WTC11 (cell line): ENCODE data around the gene MESP1. TPM values are rescaled to one million over a fixed set of nuclear protein-coding genes. Genes with fewer than 3 reads are reported as not detected.

Experiments used
- ATAC-seq: fragments of 200-7000 bp; cut with Tn5 transposase; 2 replicates; pipeline ENCODE4 v1.10.0; 2021; ENCODE audit warnings: mild to moderate bottlenecking, moderate library complexity
- CTCF ChIA-PET: fragments of 300-600 bp; sonication (Branson Sonifier 250); formaldehyde crosslinking; loops from one replicate; lab custom pipeline; 2021; ENCODE audit warnings: antibody characterized with exemption; lab: Charles Lee
- POLR2A ChIA-PET: fragments of 350-600 bp; sonication (Branson Sonifier 250); formaldehyde crosslinking; loops from one replicate; lab custom pipeline; 2021; ENCODE audit warnings: antibody characterized with exemption; lab: Charles Lee
- DNase-seq: peaks from one replicate; pipeline ENCODE4 v3.0.0; 2021; ENCODE audit warnings: low spot score
- H3K27ac Mint-ChIP-seq: 2 replicates; pipeline ENCODE4 v1.8.0; 2021; ENCODE audit warnings: mixed read lengths
- H3K27me3 Mint-ChIP-seq: 2 replicates; pipeline ENCODE4 v1.8.0; 2021; ENCODE audit warnings: low read depth, mild to moderate bottlenecking, moderate library complexity, mixed read lengths
- H3K36me3 Mint-ChIP-seq: 2 replicates; pipeline ENCODE4 v1.8.0; 2021; ENCODE audit warnings: mixed read lengths
- H3K4me1 Mint-ChIP-seq: 2 replicates; pipeline ENCODE4 v1.8.0; 2022; ENCODE audit warnings: mixed read lengths
- H3K4me3 Mint-ChIP-seq: 2 replicates; pipeline ENCODE4 v1.8.0; 2021; ENCODE audit warnings: mild to moderate bottlenecking, moderate library complexity, mixed read lengths
- H3K9me3 Mint-ChIP-seq: 2 replicates; pipeline ENCODE4 v1.8.0; 2021; ENCODE audit warnings: mixed read lengths
- ATF3 ChIP-seq: sonication (generic); formaldehyde crosslinking; conservative IDR thresholded peaks from 2 replicates; pipeline ENCODE4 v1.8.1; 2022; ENCODE audit warnings: mild to moderate bottlenecking, missing genetic modification reagents
- CBFB ChIP-seq: sonication (generic); formaldehyde crosslinking; IDR thresholded peaks from 2 replicates; pipeline ENCODE4 v1.8.1; 2022; ENCODE audit warnings: mild to moderate bottlenecking, low read depth, missing genetic modification reagents
- CREB1 ChIP-seq: sonication (generic); formaldehyde crosslinking; IDR thresholded peaks from 2 replicates; pipeline ENCODE4 v1.8.0; 2023; ENCODE audit warnings: mild to moderate bottlenecking, missing genetic modification reagents
- CTCF ChIP-seq: fragments of 200-600 bp; IDR thresholded peaks from 2 replicates; pipeline ENCODE4 v1.8.0; 2022; ENCODE audit warnings: antibody characterized with exemption
- E2F5 ChIP-seq: sonication (generic); formaldehyde crosslinking; IDR thresholded peaks from 2 replicates; pipeline ENCODE4 v1.8.1; 2022; ENCODE audit warnings: mild to moderate bottlenecking, moderate library complexity, missing genetic modification reagents
- FOXP4 ChIP-seq: sonication (generic); formaldehyde crosslinking; IDR thresholded peaks from 2 replicates; pipeline ENCODE4 v1.8.0; 2022; ENCODE audit warnings: mild to moderate bottlenecking, missing genetic modification reagents
- MYBL2 ChIP-seq: sonication (generic); formaldehyde crosslinking; IDR thresholded peaks from 2 replicates; pipeline ENCODE4 v1.8.1; 2023; ENCODE audit warnings: mild to moderate bottlenecking, moderate library complexity, missing genetic modification reagents
- NFE2L1 ChIP-seq: sonication (generic); formaldehyde crosslinking; IDR thresholded peaks from 2 replicates; pipeline ENCODE4 v1.8.1; 2023; ENCODE audit warnings: missing genetic modification reagents
- NR1H2 ChIP-seq: sonication (generic); formaldehyde crosslinking; IDR thresholded peaks from 2 replicates; pipeline ENCODE4 v1.9.0; 2021; ENCODE audit warnings: mild to moderate bottlenecking, moderate library complexity, missing genetic modification reagents
- NR3C1 ChIP-seq: sonication (generic); formaldehyde crosslinking; conservative IDR thresholded peaks from 2 replicates; pipeline ENCODE4 v1.8.1; 2023; ENCODE audit warnings: low read depth, mild to moderate bottlenecking, missing genetic modification reagents
- PRRX2 ChIP-seq: fragments of 250-450 bp; sonication (Bioruptor Pico); IDR thresholded peaks from 2 replicates; pipeline ENCODE4 v1.8.0; 2021; ENCODE audit warnings: mild to moderate bottlenecking
- RORB ChIP-seq: fragments of 250-450 bp; sonication (Bioruptor Pico); IDR thresholded peaks from 2 replicates; pipeline ENCODE4 v1.9.0; 2021; ENCODE audit warnings: mild to moderate bottlenecking
- STAT6 ChIP-seq: sonication (generic); formaldehyde crosslinking; conservative IDR thresholded peaks from 2 replicates; pipeline ENCODE4 v1.8.1; 2023; ENCODE audit warnings: mild to moderate bottlenecking, low read depth, missing genetic modification reagents, moderate library complexity
- ZNF138 ChIP-seq: sonication (generic); formaldehyde crosslinking; conservative IDR thresholded peaks from 2 replicates; pipeline ENCODE4 v1.8.1; 2022; ENCODE audit warnings: mild to moderate bottlenecking, moderate library complexity, missing genetic modification reagents
- ZNF219 ChIP-seq: sonication (generic); formaldehyde crosslinking; IDR thresholded peaks from 2 replicates; pipeline ENCODE4 v1.8.0; 2023; ENCODE audit warnings: missing genetic modification reagents, mild to moderate bottlenecking, borderline replicate concordance
- ZNF232 ChIP-seq: sonication (generic); formaldehyde crosslinking; IDR thresholded peaks from 2 replicates; pipeline ENCODE4 v1.8.0; 2022; ENCODE audit warnings: mild to moderate bottlenecking, missing genetic modification reagents
- total RNA-seq: library from RNA; stranded (reverse); gene quantifications from 3 replicates; pipeline ENCODE4 v1.2.3, GENCODE V29; 2021
- TF ChIP-seq, protein P1 (sequence below): sonication (generic); formaldehyde crosslinking; IDR thresholded peaks from 2 replicates; pipeline ENCODE4 v1.8.1; 2023; ENCODE audit warnings: mild to moderate bottlenecking, missing genetic modification reagents, borderline replicate concordance
- TF ChIP-seq, protein P2 (sequence below): sonication (generic); formaldehyde crosslinking; IDR thresholded peaks from 2 replicates; pipeline ENCODE4 v1.8.0; 2022; ENCODE audit warnings: missing genetic modification reagents

Gene MESP1
- total RNA-seq, 1 experiment from 2014 or later = 0.50 TPM

- peaks cover 8% of the 10 kb centered on the region for H3K27me3 Mint-ChIP-seq
- peaks cover 13% of the 10 kb centered on the region for H3K4me1 Mint-ChIP-seq
- no peaks in the 10 kb centered on the region for H3K9me3 Mint-ChIP-seq
- peak; percentile 98 for ATAC-seq
- H3K36me3 Mint-ChIP-seq = no peaks in the 10 kb centered on the region
- TF ChIP-seq CREB1 (CRISPR knock-in tag) (no peak), CTCF (peak; percentile 97), NR3C1 (CRISPR knock-in tag) (no peak)
- TF ChIP-seq, protein P1, sequence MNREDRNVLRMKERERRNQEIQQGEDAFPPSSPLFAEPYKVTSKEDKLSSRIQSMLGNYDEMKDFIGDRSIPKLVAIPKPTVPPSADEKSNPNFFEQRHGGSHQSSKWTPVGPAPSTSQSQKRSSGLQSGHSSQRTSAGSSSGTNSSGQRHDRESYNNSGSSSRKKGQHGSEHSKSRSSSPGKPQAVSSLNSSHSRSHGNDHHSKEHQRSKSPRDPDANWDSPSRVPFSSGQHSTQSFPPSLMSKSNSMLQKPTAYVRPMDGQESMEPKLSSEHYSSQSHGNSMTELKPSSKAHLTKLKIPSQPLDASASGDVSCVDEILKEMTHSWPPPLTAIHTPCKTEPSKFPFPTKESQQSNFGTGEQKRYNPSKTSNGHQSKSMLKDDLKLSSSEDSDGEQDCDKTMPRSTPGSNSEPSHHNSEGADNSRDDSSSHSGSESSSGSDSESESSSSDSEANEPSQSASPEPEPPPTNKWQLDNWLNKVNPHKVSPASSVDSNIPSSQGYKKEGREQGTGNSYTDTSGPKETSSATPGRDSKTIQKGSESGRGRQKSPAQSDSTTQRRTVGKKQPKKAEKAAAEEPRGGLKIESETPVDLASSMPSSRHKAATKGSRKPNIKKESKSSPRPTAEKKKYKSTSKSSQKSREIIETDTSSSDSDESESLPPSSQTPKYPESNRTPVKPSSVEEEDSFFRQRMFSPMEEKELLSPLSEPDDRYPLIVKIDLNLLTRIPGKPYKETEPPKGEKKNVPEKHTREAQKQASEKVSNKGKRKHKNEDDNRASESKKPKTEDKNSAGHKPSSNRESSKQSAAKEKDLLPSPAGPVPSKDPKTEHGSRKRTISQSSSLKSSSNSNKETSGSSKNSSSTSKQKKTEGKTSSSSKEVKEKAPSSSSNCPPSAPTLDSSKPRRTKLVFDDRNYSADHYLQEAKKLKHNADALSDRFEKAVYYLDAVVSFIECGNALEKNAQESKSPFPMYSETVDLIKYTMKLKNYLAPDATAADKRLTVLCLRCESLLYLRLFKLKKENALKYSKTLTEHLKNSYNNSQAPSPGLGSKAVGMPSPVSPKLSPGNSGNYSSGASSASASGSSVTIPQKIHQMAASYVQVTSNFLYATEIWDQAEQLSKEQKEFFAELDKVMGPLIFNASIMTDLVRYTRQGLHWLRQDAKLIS (CRISPR knock-in tag) = no peak
- TF ChIP-seq, protein P2, sequence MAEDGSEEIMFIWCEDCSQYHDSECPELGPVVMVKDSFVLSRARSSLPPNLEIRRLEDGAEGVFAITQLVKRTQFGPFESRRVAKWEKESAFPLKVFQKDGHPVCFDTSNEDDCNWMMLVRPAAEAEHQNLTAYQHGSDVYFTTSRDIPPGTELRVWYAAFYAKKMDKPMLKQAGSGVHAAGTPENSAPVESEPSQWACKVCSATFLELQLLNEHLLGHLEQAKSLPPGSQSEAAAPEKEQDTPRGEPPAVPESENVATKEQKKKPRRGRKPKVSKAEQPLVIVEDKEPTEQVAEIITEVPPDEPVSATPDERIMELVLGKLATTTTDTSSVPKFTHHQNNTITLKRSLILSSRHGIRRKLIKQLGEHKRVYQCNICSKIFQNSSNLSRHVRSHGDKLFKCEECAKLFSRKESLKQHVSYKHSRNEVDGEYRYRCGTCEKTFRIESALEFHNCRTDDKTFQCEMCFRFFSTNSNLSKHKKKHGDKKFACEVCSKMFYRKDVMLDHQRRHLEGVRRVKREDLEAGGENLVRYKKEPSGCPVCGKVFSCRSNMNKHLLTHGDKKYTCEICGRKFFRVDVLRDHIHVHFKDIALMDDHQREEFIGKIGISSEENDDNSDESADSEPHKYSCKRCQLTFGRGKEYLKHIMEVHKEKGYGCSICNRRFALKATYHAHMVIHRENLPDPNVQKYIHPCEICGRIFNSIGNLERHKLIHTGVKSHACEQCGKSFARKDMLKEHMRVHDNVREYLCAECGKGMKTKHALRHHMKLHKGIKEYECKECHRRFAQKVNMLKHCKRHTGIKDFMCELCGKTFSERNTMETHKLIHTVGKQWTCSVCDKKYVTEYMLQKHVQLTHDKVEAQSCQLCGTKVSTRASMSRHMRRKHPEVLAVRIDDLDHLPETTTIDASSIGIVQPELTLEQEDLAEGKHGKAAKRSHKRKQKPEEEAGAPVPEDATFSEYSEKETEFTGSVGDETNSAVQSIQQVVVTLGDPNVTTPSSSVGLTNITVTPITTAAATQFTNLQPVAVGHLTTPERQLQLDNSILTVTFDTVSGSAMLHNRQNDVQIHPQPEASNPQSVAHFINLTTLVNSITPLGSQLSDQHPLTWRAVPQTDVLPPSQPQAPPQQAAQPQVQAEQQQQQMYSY (CRISPR knock-in tag) = peak; percentile 64; the same call in 1 of the 2 replicates
- ChIA-PET POLR2A (interaction anchor here (0.6 to 1.5 kb wide), 4 partner anchors 10 to 119 kb away, joined by 3 to 5 read pairs (median 4); no protein-coding TSS in a partner anchor), CTCF (interaction anchor here (0.6 to 3.9 kb wide), 69 partner anchors 8 to 560 kb away, joined by 3 to 214 read pairs (median 4); partner anchors contain the start of genes ANPEP, AP3S2, ARPIN and IDH2)
- H3K4me3 Mint-ChIP-seq = no peak overlapping the region
- DNase-seq = peak; percentile 94
- H3K27ac Mint-ChIP-seq = no peak overlapping the region
These were observed 9.4 kb upstream of the MESP1 start for GRCh38 chr15:89760303-89761008.

GRCh38 chr15:89759835-89760234 lies 8.8 kb upstream of the MESP1 start:
- ChIA-PET POLR2A (interaction anchor here (1.5 kb wide), 1 partner anchor 10 kb away, joined by 4 read pairs; no protein-coding TSS in a partner anchor), CTCF (interaction anchor here (0.9 to 3.9 kb wide), 25 partner anchors 10 to 343 kb away, joined by 3 to 214 read pairs (median 10); partner anchors contain the start of genes ANPEP, AP3S2, IDH2 and MESP1)
- H3K4me1 Mint-ChIP-seq = peaks cover 13% of the 10 kb centered on the region
- H3K36me3 Mint-ChIP-seq = no peaks in the 10 kb centered on the region
- H3K9me3 Mint-ChIP-seq = no peaks in the 10 kb centered on the region
- peaks cover 11% of the 10 kb centered on the region for H3K27me3 Mint-ChIP-seq
- DNase-seq = no peak
- H3K4me3 Mint-ChIP-seq = no peak overlapping the region
- H3K27ac Mint-ChIP-seq = no peak overlapping the region
- ATAC-seq = no peak
- no peak for TF ChIP-seq NR3C1 (CRISPR knock-in tag)
- no peak for TF ChIP-seq MYBL2
- no peak for TF ChIP-seq PRRX2 (CRISPR knock-in tag)
- no peak for TF ChIP-seq ATF3 (CRISPR knock-in tag)
- TF ChIP-seq FOXP4 (CRISPR knock-in tag) = no peak
- no peak for TF ChIP-seq ZNF219 (CRISPR knock-in tag)
- TF ChIP-seq STAT6 (CRISPR knock-in tag) = no peak
- no peak for TF ChIP-seq ZNF138 (CRISPR knock-in tag)
- no peak for TF ChIP-seq RORB
- no peak for TF ChIP-seq E2F5
- TF ChIP-seq CBFB (CRISPR knock-in tag) = no peak
- TF ChIP-seq NFE2L1 = no peak
- no peak for TF ChIP-seq ZNF232 (CRISPR knock-in tag)
- no peak for TF ChIP-seq NR1H2 (CRISPR knock-in tag)
